Measurements from ENCODE around the gene RAD50. TPM values are rescaled to one million over a fixed set of nuclear protein-coding genes. Genes with fewer than 3 reads are reported as not detected.

Gene RAD50
- total and polyA plus RNA-seq, 8 donors: 35.3 to 50.0 (median 42.3) TPM

GRCh38 chr5:132612846-132613245 lies 56.1 kb downstream of the RAD50 start:
- TF ChIP-seq CTCF (IDR thresholded peaks at IDR 0.05): no peak
- Histone ChIP-seq H3K4me1 (no peaks in the 10 kb centered on the region), H3K27ac (no peak overlapping the region), H3K9me3 (no peaks in the 10 kb centered on the region), H3K27me3 (no peaks in the 10 kb centered on the region), H3K4me3 (no peak overlapping the region), H3K36me3 (peaks cover 0 to 92% of the 10 kb centered on the region in 2 donors)
- ATAC-seq: no peak
- no peak for DNase-seq
- intact Hi-C loops (cut with DNase I): no loop called here

GRCh38 chr5:132621699-132622098 lies 64.9 kb downstream of the RAD50 start:
- Histone ChIP-seq H3K9me3 (no peaks in the 10 kb centered on the region), H3K27me3 (no peaks in the 10 kb centered on the region), H3K4me1 (no peaks in the 10 kb centered on the region), H3K4me3 (no peak overlapping the region), H3K27ac (no peak overlapping the region), H3K36me3 (peaks cover 0 to 65% of the 10 kb centered on the region in 2 donors)
- ATAC-seq (no peak), DNase-seq (no peak)
- intact Hi-C loops (cut with DNase I): no loop called here
- TF ChIP-seq CTCF (IDR thresholded peaks at IDR 0.05): no peak

GRCh38 chr5:132622608-132623007 lies 65.8 kb downstream of the RAD50 start:
- H3K27ac ChIP-seq: no peak overlapping the region
- intact Hi-C loops (cut with DNase I): no loop called here
- ATAC-seq (no peak), DNase-seq (no peak)
- TF ChIP-seq CTCF (IDR thresholded peaks at IDR 0.05): no peak
- H3K9me3 ChIP-seq: no peaks in the 10 kb centered on the region
- no peak overlapping the region for H3K4me3 ChIP-seq
- H3K36me3 ChIP-seq: peaks cover 0 to 56% of the 10 kb centered on the region in 2 donors
- H3K27me3 ChIP-seq: no peaks in the 10 kb centered on the region
- H3K4me1 ChIP-seq: no peaks in the 10 kb centered on the region

GRCh38 chr5:132627470-132627869 lies 70.7 kb downstream of the RAD50 start:
- no peak for ATAC-seq
- no peak overlapping the region for H3K27ac ChIP-seq
- no peak for TF ChIP-seq CTCF (IDR thresholded peaks at IDR 0.05)
- intact Hi-C loops (cut with DNase I): no loop called here
- no peaks in the 10 kb centered on the region for H3K4me1 ChIP-seq
- peaks cover 0 to 32% of the 10 kb centered on the region in 2 donors for H3K36me3 ChIP-seq
- no peaks in the 10 kb centered on the region for H3K9me3 ChIP-seq
- H3K27me3 ChIP-seq: no peaks in the 10 kb centered on the region
- H3K4me3 ChIP-seq: no peak overlapping the region
- DNase-seq: no peak

GRCh38 chr5:132628814-132629213 lies 72.0 kb downstream of the RAD50 start:
- no peak for TF ChIP-seq CTCF (IDR thresholded peaks at IDR 0.05)

More at GRCh38 chr5:132628814-132629213, 72.0 kb downstream of the RAD50 start:
- DNase-seq (no peak), ATAC-seq (no peak)
- no peak overlapping the region for H3K27ac ChIP-seq
- no peaks in the 10 kb centered on the region for H3K27me3 ChIP-seq
- H3K4me1 ChIP-seq: no peaks in the 10 kb centered on the region
- intact Hi-C loops (cut with DNase I): no loop called here
- H3K4me3 ChIP-seq: no peak overlapping the region
- no peaks in the 10 kb centered on the region for H3K9me3 ChIP-seq
- H3K36me3 ChIP-seq: peaks cover 0 to 22% of the 10 kb centered on the region in 2 donors

Measured in left lung (tissue), 10 donors.